Sigmoid colon (tissue), 4 donors: ENCODE results near the gene CMTM3.
A peak's percentile ranks its signal among the peaks of the same experiment; 100 is the strongest.

Experiments
- CTCF ChIP-seq, 4 experiments: fragments of 450-650 bp in 3 of 4; fragments of 200-600 bp in 1 of 4; IDR thresholded peaks; one replicate each; pipeline ENCODE4 v1.5.1; 2016 to 2019; ENCODE audit warnings: antibody characterized with exemption in 4 of 4, mild to moderate bottlenecking in 3 of 4, moderate library complexity in 2 of 4
- EP300 ChIP-seq, 4 donors: sonication (generic); formaldehyde crosslinking; IDR thresholded peaks; one replicate each; pipeline ENCODE4 v1.6.1; 2017; ENCODE audit warnings: antibody characterized with exemption in 4 of 4
- POLR2A ChIP-seq, 2 donors: fragments of 450-650 bp; IDR thresholded peaks; one replicate each; pipeline ENCODE4 v1.6.1; 2016; ENCODE audit warnings: antibody characterized with exemption in 2 of 2, mild to moderate bottlenecking in 2 of 2, moderate library complexity in 2 of 2
- POLR2AphosphoS5 ChIP-seq, 4 donors: sonication (generic); formaldehyde crosslinking; IDR thresholded peaks; one replicate each; pipeline ENCODE4 v1.6.1; 2017; ENCODE audit warnings: antibody characterized with exemption in 4 of 4

- TF ChIP-seq CTCF (IDR thresholded peaks at IDR 0.05) (peak; percentile 58 to 84 (median 70)), POLR2A (IDR thresholded peaks at IDR 0.05) (no peak), POLR2AphosphoS5 (IDR thresholded peaks at IDR 0.05) (no peak), EP300 (IDR thresholded peaks at IDR 0.05) (no peak)
Measured at GRCh38 chr16:66608241-66609138, 4.0 kb downstream of the CMTM3 start.
